OCI-LY3 (cell line): Measurements from ENCODE around the gene GDPD2.

Experiments
- H2AFZ ChIP-seq: fragments of 200-600, 300-600 bp; shearing (Covaris generic); 2 replicates; pipeline ENCODE4 v1.6.0; 2014; ENCODE audit warnings: antibody characterized with exemption, low read depth, low read length
- H3K27ac ChIP-seq: fragments of 200-600, 300-600 bp; sonication (generic); 2 replicates; pipeline ENCODE4 v1.5.1; 2014; ENCODE audit warnings: mild to moderate bottlenecking, low read length, moderate library complexity, mixed read lengths
- H3K27me3 ChIP-seq: fragments of 200-600, 300-600 bp; sonication (generic); 2 replicates; pipeline ENCODE4 v1.6.1; 2014; ENCODE audit warnings: low read depth, low read length, mixed read lengths
- H3K36me3 ChIP-seq: fragments of 200-600, 300-600 bp; sonication (generic); replicated peaks from 2 replicates; pipeline ENCODE3; 2014; ENCODE audit warnings: low read depth, low read length, mixed read lengths
- H3K4me1 ChIP-seq: fragments of 300-600, 200-600 bp; sonication (generic); 2 replicates; pipeline ENCODE4 v1.6.1; 2014; ENCODE audit warnings: low read length, mixed read lengths
- H3K4me2 ChIP-seq: fragments of 200-600, 300-600 bp; sonication (generic); 2 replicates; pipeline ENCODE4 v1.6.1; 2014; ENCODE audit warnings: low read length, mixed read lengths
- H3K4me3 ChIP-seq: fragments of 300-600, 200-600 bp; sonication (generic); 2 replicates; pipeline ENCODE4 v1.5.1; 2014; ENCODE audit warnings: antibody characterized with exemption, mild to moderate bottlenecking, low read length, moderate library complexity
- H3K79me2 ChIP-seq: fragments of 300-600, 200-600 bp; shearing (Covaris generic); 2 replicates; pipeline ENCODE4 v1.6.1; 2014; ENCODE audit warnings: mild to moderate bottlenecking, low read length, mixed read lengths
- H3K9ac ChIP-seq: fragments of 300-600, 200-600 bp; shearing (Covaris generic); 2 replicates; pipeline ENCODE4 v1.6.0; 2014; ENCODE audit warnings: mild to moderate bottlenecking, low read length, moderate library complexity
- H3K9me3 ChIP-seq: fragments of 200-600, 300-600 bp; shearing (Covaris generic); 2 replicates; pipeline ENCODE4 v1.6.1; 2014; ENCODE audit warnings: low read length, mixed read lengths; ENCODE audit not compliant: insufficient read depth
- H4K20me1 ChIP-seq: fragments of 200-600, 300-600 bp; sonication (generic); 2 replicates; pipeline ENCODE4 v1.6.1; 2016; ENCODE audit warnings: low read length, mixed read lengths; ENCODE audit not compliant: insufficient read depth
- EZH2phosphoT487 ChIP-seq: fragments of 200-600 bp; shearing (Covaris generic); IDR thresholded peaks from 2 replicates; pipeline ENCODE4 v1.6.1; 2018; ENCODE audit warnings: antibody characterized with exemption, mixed run types, low read depth
- TF ChIP-seq, protein P1 (sequence below): fragments of 200-600, 300-600 bp; sonication (generic); IDR thresholded peaks from 2 replicates; pipeline ENCODE4 v1.5.1; 2014; ENCODE audit warnings: antibody characterized with exemption, low read length, low read depth

The GDPD2 gene

GRCh38 chrX:70437921-70438665 lies 15.0 kb downstream of the GDPD2 start:
- Histone ChIP-seq H3K4me2 (no peak overlapping the region), H3K27me3 (0 out of 2 replicates have a peak, but pooled peaks cover 7% of the 10 kb centered on the region), H3K36me3 (no peaks in the 10 kb centered on the region), H2AFZ (no peak overlapping the region), H4K20me1 (no peaks in the 10 kb centered on the region), H3K79me2 (no peaks in the 10 kb centered on the region), H3K9me3 (no peaks in the 10 kb centered on the region), H3K4me3 (no peak overlapping the region), H3K27ac (no peak overlapping the region), H3K4me1 (peaks cover 19% of the 10 kb centered on the region), H3K9ac (no peak overlapping the region)
- no peak for TF ChIP-seq EZH2phosphoT487
- TF ChIP-seq, protein P1, sequence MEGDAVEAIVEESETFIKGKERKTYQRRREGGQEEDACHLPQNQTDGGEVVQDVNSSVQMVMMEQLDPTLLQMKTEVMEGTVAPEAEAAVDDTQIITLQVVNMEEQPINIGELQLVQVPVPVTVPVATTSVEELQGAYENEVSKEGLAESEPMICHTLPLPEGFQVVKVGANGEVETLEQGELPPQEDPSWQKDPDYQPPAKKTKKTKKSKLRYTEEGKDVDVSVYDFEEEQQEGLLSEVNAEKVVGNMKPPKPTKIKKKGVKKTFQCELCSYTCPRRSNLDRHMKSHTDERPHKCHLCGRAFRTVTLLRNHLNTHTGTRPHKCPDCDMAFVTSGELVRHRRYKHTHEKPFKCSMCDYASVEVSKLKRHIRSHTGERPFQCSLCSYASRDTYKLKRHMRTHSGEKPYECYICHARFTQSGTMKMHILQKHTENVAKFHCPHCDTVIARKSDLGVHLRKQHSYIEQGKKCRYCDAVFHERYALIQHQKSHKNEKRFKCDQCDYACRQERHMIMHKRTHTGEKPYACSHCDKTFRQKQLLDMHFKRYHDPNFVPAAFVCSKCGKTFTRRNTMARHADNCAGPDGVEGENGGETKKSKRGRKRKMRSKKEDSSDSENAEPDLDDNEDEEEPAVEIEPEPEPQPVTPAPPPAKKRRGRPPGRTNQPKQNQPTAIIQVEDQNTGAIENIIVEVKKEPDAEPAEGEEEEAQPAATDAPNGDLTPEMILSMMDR: no peak

- Histone ChIP-seq H3K79me2 (no peaks in the 10 kb centered on the region), H3K27me3 (peaks cover 9% of the 10 kb centered on the region; the same call in 1 of the 2 replicates), H3K36me3 (no peaks in the 10 kb centered on the region), H3K4me2 (no peak overlapping the region), H3K9ac (no peak overlapping the region), H3K27ac (no peak overlapping the region), H3K4me1 (peaks cover 14% of the 10 kb centered on the region), H3K4me3 (no peak overlapping the region), H2AFZ (no peak overlapping the region), H4K20me1 (no peaks in the 10 kb centered on the region), H3K9me3 (no peaks in the 10 kb centered on the region)
- no peak for TF ChIP-seq EZH2phosphoT487
- TF ChIP-seq, protein P1: no peak
Observed at GRCh38 chrX:70439016-70439415, 15.9 kb downstream of the GDPD2 start.

DNA sequence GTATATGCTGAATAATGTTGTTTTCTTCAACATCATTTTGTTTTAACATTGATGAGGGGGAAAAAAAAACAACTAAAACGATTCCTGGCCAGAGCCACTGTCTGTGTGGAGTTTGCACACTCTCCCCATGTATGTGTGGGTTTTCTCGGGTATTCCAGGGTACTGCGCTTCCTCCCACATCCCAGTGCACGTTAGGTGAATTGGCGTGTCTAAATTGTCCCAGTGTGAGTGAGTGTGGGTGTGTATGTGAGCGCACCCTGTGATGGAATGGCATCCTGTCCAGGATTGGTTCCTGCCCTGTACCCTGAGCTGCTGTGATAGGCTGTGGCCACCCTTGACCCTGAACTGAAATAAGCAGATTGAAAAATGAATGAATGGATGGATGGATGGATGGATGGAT lies 19.1 kb downstream of the GDPD2 start:
- no peak for TF ChIP-seq EZH2phosphoT487
- TF ChIP-seq, protein P1: no peak
- Histone ChIP-seq H4K20me1 (no peaks in the 10 kb centered on the region), H3K27me3 (peaks cover 10% of the 10 kb centered on the region; the same call in 1 of the 2 replicates), H3K4me2 (no peak overlapping the region), H3K9me3 (no peaks in the 10 kb centered on the region), H3K9ac (no peak overlapping the region), H3K27ac (no peak overlapping the region), H3K4me1 (peaks cover 4% of the 10 kb centered on the region; the same call in 1 of the 2 replicates), H2AFZ (no peak overlapping the region), H3K36me3 (no peaks in the 10 kb centered on the region), H3K4me3 (no peak overlapping the region), H3K79me2 (no peaks in the 10 kb centered on the region)

DNA sequence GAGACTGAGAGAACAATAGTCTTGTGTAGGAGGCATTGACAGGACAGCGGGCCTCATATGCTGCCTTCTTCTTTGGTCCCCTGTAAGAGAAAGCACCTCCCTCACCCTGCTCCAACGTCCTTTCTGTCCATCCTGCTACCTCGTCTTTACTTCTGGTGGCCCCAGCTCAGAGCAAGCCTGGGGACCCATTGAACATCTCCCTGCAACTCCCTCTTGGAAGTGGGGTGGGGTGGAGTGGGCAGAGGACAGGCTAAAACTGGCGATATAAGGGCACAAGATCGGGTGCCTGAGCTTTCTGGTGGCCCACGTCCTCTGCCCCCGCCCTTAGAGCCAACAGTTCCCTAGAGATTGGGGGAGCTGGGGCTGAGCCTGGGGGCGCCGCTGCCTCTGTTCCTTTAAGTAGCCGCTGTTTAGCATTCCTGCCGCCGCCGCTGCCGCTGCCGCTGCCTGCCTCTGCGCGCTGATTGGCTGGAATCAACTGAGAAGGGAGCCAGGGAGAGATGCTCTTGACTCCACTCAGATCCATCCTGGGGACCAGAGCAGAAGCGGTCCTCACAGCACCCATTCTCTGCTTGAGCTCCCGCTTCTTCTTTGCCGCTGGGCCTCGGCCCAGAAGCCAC lies 21.3 kb downstream of the GDPD2 start, which contains the start of gene DLG3:
DLG3 (plus strand) TSS at position 510 of the 620 bp plus-strand sequence. CDS start 367 bp downstream, outside the sequence.
- no peak within 1 kb of the TSS for H2AFZ ChIP-seq
- H3K4me3 ChIP-seq: no peak within 1 kb of the TSS

More for the DNA sequence above, 21.3 kb downstream of the GDPD2 start, which contains the start of gene DLG3:
- H3K36me3 ChIP-seq: no peaks in the 10 kb centered on the region
- no peaks in the 10 kb centered on the region for H3K79me2 ChIP-seq
- H4K20me1 ChIP-seq: no peaks in the 10 kb centered on the region
- no peak within 1 kb of the TSS for H3K27ac ChIP-seq
- H3K9ac ChIP-seq: no peak within 1 kb of the TSS
- peaks cover 10% of the 10 kb centered on the region; the same call in 1 of the 2 replicates for H3K27me3 ChIP-seq
- H3K4me1 ChIP-seq: no peaks in the 10 kb centered on the region
- no peak within 1 kb of the TSS for H3K4me2 ChIP-seq
- no peaks in the 10 kb centered on the region for H3K9me3 ChIP-seq
- TF ChIP-seq, protein P1: no peak
- no peak for TF ChIP-seq EZH2phosphoT487
